HepG2 (cell line): ENCODE measurements around the gene MICAL3. TPM values are rescaled to one million over a fixed set of nuclear protein-coding genes. Genes with fewer than 3 reads are reported as not detected.
"Not testable (repeated sequence)": the region's sequence is repeated elsewhere in the genome, so short reads cannot be mapped to it uniquely, and the experiment has no call there.

Experiments
- ATAC-seq: fragments of 200-7000 bp; cut with Tn5 transposase; 3 replicates; pipeline ENCODE4 v1.9.1; 2020; ENCODE audit warnings: mild to moderate bottlenecking, moderate library complexity
- BruUV-seq: library from RNA; stranded (reverse); fragments of 400-500 nt; replicated peaks from 2 replicates; lab custom pipeline; 2021; lab: Mats Ljungman, UMichigan
- CTCF ChIA-PET: fragments of 300-600 bp; formaldehyde crosslinking; extraction: SDS; loops from one replicate; lab custom pipeline; 2021; ENCODE audit warnings: low total read pairs, inconsistent platforms, low intra/inter-chr PET ratio; lab: Yijun Ruan, JAX
- POLR2A ChIA-PET: fragments of 350-600 bp; sonication (Branson Sonifier 250); formaldehyde crosslinking; loops from one replicate; lab custom pipeline; 2020; ENCODE audit warnings: antibody characterized with exemption, inconsistent platforms; lab: Yijun Ruan, JAX
- DNase-seq: peaks from one replicate; pipeline ENCODE4 v3.0.0-alpha.2; 2015; ENCODE audit warnings: low spot score
- FAIRE-seq: peaks from 3 replicates; lab custom pipeline; 2011; peaks lifted over from hg19 to GRCh38; lab: Jason Lieb, UNC
- H2AFZ ChIP-seq: one replicate; pipeline ENCODE4 v1.6.1; 2011; ENCODE audit warnings: low read length, inconsistent platforms
- H3K27ac ChIP-seq: fragments of 300-600 bp; 3 replicates; pipeline ENCODE4 v1.8.0; 2011; ENCODE audit warnings: mixed run types, mild to moderate bottlenecking, mixed read lengths, low read length, inconsistent platforms; ENCODE audit not compliant: insufficient read depth; ENCODE audit errors: extremely low read length
- H3K27me3 ChIP-seq, 2 experiments: fragments of 200-600 bp in 1 of 2; 2 replicates in 1 of 2; 3 replicates in 1 of 2; pipeline versions ENCODE4 v1.6.0 to v1.8.0; 2011; ENCODE audit warnings: low read length in 2 of 2, mild to moderate bottlenecking in 2 of 2, moderate library complexity in 2 of 2, inconsistent platforms in 1 of 2; ENCODE audit not compliant: insufficient read depth in 2 of 2, control insufficient read depth in 1 of 2
- H3K36me3 ChIP-seq, 2 experiments: fragments of 200-600 bp in 1 of 2; replicated peaks in 1 of 2; 2 replicates in 1 of 2; 3 replicates in 1 of 2; pipeline versions ENCODE4 v1.5.1 to v1.8.0; 2011; ENCODE audit warnings: low read length in 2 of 2, inconsistent platforms in 1 of 2; ENCODE audit not compliant: insufficient read depth in 2 of 2, control insufficient read depth in 1 of 2
- H3K4me1 ChIP-seq: 2 replicates; pipeline ENCODE4 v1.5.1; 2012; ENCODE audit warnings: low read length, inconsistent platforms; ENCODE audit not compliant: insufficient read depth
- H3K4me2 ChIP-seq: 2 replicates; pipeline ENCODE4 v1.6.0; 2011; ENCODE audit warnings: low read depth, low read length, inconsistent platforms
- H3K4me3 ChIP-seq, 3 experiments: fragments of 200-600 bp in 1 of 3; sonication (generic), shearing (Covaris generic) in 1 of 3; replicated peaks in 1 of 3; 2 replicates each; pipeline ENCODE4 v1.5.1; 2011 to 2016; ENCODE audit warnings: low read length in 3 of 3, inconsistent platforms in 2 of 3, low read depth in 2 of 3, mild to moderate bottlenecking in 2 of 3, control low read depth in 1 of 3, mixed read lengths in 1 of 3; ENCODE audit not compliant: insufficient read depth in 1 of 3
- H3K79me2 ChIP-seq: one replicate; pipeline ENCODE4 v1.6.1; 2011; ENCODE audit warnings: low read length, inconsistent platforms; ENCODE audit not compliant: insufficient read depth
- H3K9ac ChIP-seq: 2 replicates; pipeline ENCODE4 v1.6.0; 2011; ENCODE audit warnings: mild to moderate bottlenecking, low read depth, low read length, inconsistent platforms; ENCODE audit not compliant: insufficient read depth
- H3K9me3 ChIP-seq: 2 replicates; pipeline ENCODE4 v1.5.1; 2012; ENCODE audit warnings: mild to moderate bottlenecking, low read length
- H4K20me1 ChIP-seq: 2 replicates; pipeline ENCODE4 v1.6.0; 2011; ENCODE audit warnings: inconsistent platforms, mild to moderate bottlenecking, low read length, moderate library complexity; ENCODE audit not compliant: insufficient read depth
- FOSL2 ChIP-seq: sonication (generic); formaldehyde crosslinking; IDR thresholded peaks from 2 replicates; pipeline ENCODE4 v1.4.0; 2020; ENCODE audit warnings: missing genetic modification reagents
- GZF1 ChIP-seq: sonication (generic); formaldehyde crosslinking; IDR thresholded peaks from 2 replicates; pipeline ENCODE4 v1.5.1; 2020; ENCODE audit warnings: mild to moderate bottlenecking, missing genetic modification reagents
- MYNN ChIP-seq: sonication (generic); formaldehyde crosslinking; IDR thresholded peaks from 2 replicates; pipeline ENCODE4 v1.4.0; 2020; ENCODE audit warnings: mild to moderate bottlenecking, low read depth, missing genetic modification reagents
- NFKBIZ ChIP-seq: IDR thresholded peaks from 2 replicates; pipeline ENCODE4 v1.6.1; 2018; ENCODE audit warnings: missing genetic modification reagents, missing compliant biosample characterization
- TEAD3 ChIP-seq: optimal IDR thresholded peaks from 2 replicates; pipeline ENCODE3; 2016; ENCODE audit warnings: borderline replicate concordance
- U2AF1 ChIP-seq: fragments of 200-400 bp; formaldehyde crosslinking; optimal IDR thresholded peaks from 2 replicates; pipeline ENCODE3; 2017; ENCODE audit warnings: mild to moderate bottlenecking, low read depth, low read length
- WIZ ChIP-seq: sonication (generic); formaldehyde crosslinking; IDR thresholded peaks from 2 replicates; pipeline ENCODE4 v1.5.1; 2020; ENCODE audit warnings: mild to moderate bottlenecking, missing genetic modification reagents
- ZBTB7B ChIP-seq: sonication (generic); formaldehyde crosslinking; IDR thresholded peaks from 2 replicates; pipeline ENCODE4 v1.4.0; 2020; ENCODE audit warnings: missing genetic modification reagents
- ZHX1 ChIP-seq: sonication (generic); formaldehyde crosslinking; IDR thresholded peaks from 2 replicates; pipeline ENCODE4 v1.8.1; 2022; ENCODE audit warnings: low read depth, mild to moderate bottlenecking, missing genetic modification reagents
- ZNF792 ChIP-seq: IDR thresholded peaks from 2 replicates; pipeline ENCODE4 v1.6.1; 2016
- WGBS: methylation state at CpG from one replicate; pipeline ENCODE4 v1.1.6; 2017; ENCODE audit warnings: low lambda C conversion rate; 5-methylcytosine and 5-hydroxymethylcytosine counted together
- in situ Hi-C: cut with HindIII; loops from 2 replicates; pipeline ENCODE4 v1.10.0; 2017; ENCODE audit warnings: low pct_unique_long_range_greater_than_20kb; ENCODE audit not compliant: extremely low pct_ligation_motif_present
- intact Hi-C: fragments of 100-400 bp; cut with micrococcal nuclease; formaldehyde crosslinking; loops from one replicate; pipeline ENCODE4 v1.10.0; 2022; ENCODE audit not compliant: unreplicated experiment
- polyA plus RNA-seq, 8 experiments: library from polyadenylated mRNA; depleted of rRNA in 3 of 8; stranded (reverse) in 7 of 8; unstranded in 1 of 8; fragments of >200 nt; fragmentation: Illumina TruSeq in 4 of 8; extraction: Trizol in 4 of 8; gene quantifications; 2 replicates each; pipeline versions ENCODE4 v1.2.1 to v1.2.3, GENCODE V29; 2011 to 2016; ENCODE audit warnings: low read depth in 4 of 8, missing spikeins in 1 of 8, mixed read lengths in 1 of 8; ENCODE audit not compliant: insufficient read depth in 1 of 8
- total RNA-seq, 5 experiments: library from RNA; depleted of rRNA; stranded (reverse); fragments of >200 nt; fragmentation: Illumina TruSeq; extraction: Trizol; gene quantifications; 2 replicates each; pipeline ENCODE4 v1.2.3, GENCODE V29; 2016; ENCODE audit warnings: low read depth in 1 of 5
- TF ChIP-seq, protein P1 (sequence below): sonication (generic); formaldehyde crosslinking; IDR thresholded peaks from 2 replicates; pipeline ENCODE4 v1.9.0; 2021; ENCODE audit warnings: missing genetic modification reagents, borderline replicate concordance

The MICAL3 gene
- total and polyA plus RNA-seq, 2 of the 13 experiments (the other 11 are each of a cell fraction or from before 2014, with no cell fraction given): 5.3 to 12.5 TPM

DNA sequence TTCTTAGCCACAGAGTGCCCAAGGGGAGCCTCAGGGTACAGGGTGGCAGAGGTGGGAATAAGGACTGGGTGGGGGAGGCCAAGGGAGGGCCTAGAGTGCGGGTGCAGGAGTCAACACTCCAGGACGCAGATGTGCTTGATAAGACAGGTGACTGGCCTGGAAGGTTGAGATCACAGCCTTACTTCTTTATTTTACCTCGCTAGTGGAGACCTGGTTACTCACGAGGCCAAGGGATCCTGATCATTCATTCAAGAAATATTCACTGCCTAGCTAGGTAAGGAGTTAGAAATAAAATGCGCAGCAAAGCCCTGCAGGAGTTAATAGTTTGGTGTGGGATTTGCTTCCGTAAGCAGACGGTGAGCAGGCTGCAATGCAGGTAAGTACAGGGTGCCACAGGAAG is 40.3 kb upstream of the MICAL3 start:
- H3K9ac ChIP-seq: no peak overlapping the region
- TF ChIP-seq, protein P1, sequence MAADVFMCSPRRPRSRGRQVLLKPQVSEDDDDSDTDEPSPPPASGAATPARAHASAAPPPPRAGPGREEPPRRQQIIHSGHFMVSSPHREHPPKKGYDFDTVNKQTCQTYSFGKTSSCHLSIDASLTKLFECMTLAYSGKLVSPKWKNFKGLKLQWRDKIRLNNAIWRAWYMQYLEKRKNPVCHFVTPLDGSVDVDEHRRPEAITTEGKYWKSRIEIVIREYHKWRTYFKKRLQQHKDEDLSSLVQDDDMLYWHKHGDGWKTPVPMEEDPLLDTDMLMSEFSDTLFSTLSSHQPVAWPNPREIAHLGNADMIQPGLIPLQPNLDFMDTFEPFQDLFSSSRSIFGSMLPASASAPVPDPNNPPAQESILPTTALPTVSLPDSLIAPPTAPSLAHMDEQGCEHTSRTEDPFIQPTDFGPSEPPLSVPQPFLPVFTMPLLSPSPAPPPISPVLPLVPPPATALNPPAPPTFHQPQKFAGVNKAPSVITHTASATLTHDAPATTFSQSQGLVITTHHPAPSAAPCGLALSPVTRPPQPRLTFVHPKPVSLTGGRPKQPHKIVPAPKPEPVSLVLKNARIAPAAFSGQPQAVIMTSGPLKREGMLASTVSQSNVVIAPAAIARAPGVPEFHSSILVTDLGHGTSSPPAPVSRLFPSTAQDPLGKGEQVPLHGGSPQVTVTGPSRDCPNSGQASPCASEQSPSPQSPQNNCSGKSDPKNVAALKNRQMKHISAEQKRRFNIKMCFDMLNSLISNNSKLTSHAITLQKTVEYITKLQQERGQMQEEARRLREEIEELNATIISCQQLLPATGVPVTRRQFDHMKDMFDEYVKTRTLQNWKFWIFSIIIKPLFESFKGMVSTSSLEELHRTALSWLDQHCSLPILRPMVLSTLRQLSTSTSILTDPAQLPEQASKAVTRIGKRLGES (CRISPR knock-in tag): no peak
- TF ChIP-seq MYNN (CRISPR knock-in tag) (no peak), NFKBIZ (CRISPR knock-in tag) (no peak), ZHX1 (CRISPR knock-in tag) (no peak), FOSL2 (CRISPR knock-in tag) (no peak), WIZ (no peak), U2AF1 (no peak), ZNF792 (no peak), ZBTB7B (no peak), TEAD3 (CRISPR knock-in tag) (no peak), GZF1 (no peak)
- TF ChIP-seq, all 625 proteins: peak for 0
- Histone ChIP-seq H3K27ac (no peak overlapping the region), H3K79me2 (no peaks in the 10 kb centered on the region), H3K9me3 (no peaks in the 10 kb centered on the region), H4K20me1 (no peaks in the 10 kb centered on the region), H3K4me3 (no peak overlapping the region), H3K4me2 (no peak overlapping the region), H2AFZ (no peak overlapping the region), H3K36me3 (no peaks in the 10 kb centered on the region), H3K4me1 (peaks cover 74% of the 10 kb centered on the region), H3K27me3 (no peaks in the 10 kb centered on the region)
- BruUV-seq: no TSS peak
- intact Hi-C loops: no loop called here
- FAIRE-seq (no peak), ATAC-seq (no peak), DNase-seq (no peak)
- in situ Hi-C loops: no loop called here
- ChIA-PET CTCF (no interaction called here), POLR2A (interaction anchor here (0.6 to 2.8 kb wide), 3 partner anchors 9 to 20 kb away, joined by 3 to 13 read pairs (median 6); partner anchors contain the start of gene PEX26)
- WGBS: 74% methylated on average over 7 of the region's 7 CpGs

DNA sequence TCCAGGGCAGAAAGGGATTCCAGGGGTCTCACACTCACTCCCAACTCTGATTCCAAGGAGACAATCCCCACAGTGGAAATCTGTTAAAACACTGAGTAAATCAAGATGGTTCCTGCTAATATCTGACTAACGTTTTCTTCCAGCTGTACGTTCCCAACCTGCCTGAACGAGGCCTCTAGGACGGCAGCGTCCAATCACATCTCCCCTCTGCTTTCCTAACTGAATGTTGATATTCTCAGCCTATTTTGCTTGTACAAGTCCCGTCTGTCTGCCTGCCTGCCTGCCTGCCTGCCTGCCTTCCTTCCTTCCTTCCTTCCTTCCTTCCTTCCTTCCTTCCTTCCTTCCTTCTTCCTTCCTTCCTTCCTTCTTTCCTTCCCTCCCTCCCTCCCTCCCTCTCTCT is 39.4 kb upstream of the MICAL3 start:
- in situ Hi-C loops, H3K27ac ChIP-seq, intact Hi-C loops, H3K4me3 ChIP-seq, H3K79me2 ChIP-seq, H3K27me3 ChIP-seq, H2AFZ ChIP-seq, H3K9me3 ChIP-seq, BruUV-seq, H4K20me1 ChIP-seq, FAIRE-seq, DNase-seq, H3K9ac ChIP-seq, H3K4me2 ChIP-seq, ATAC-seq, CTCF ChIA-PET, H3K36me3 ChIP-seq: not testable (repeated sequence)
- peaks cover 74% of the 10 kb centered on the region for H3K4me1 ChIP-seq
- POLR2A ChIA-PET: interaction anchor here (0.7 to 4.0 kb wide), 4 partner anchors 13 to 69 kb away, joined by 3 to 57 read pairs (median 4); partner anchors contain the start of gene PEX26
- 87% methylated on average over 6 of the region's 6 CpGs for WGBS
